A549 (cell line): ENCODE data around the gene HEG1. TPM values are rescaled to one million over a fixed set of nuclear protein-coding genes. Genes with fewer than 3 reads are reported as not detected.

Source experiments
- ATAC-seq, 2 experiments: fragments of 200-7000 bp in 1 of 2; fragments of >200 bp in 1 of 2; cut with Nextera tagmentation in 1 of 2; cut with Tn5 transposase in 1 of 2; 3 replicates each; pipeline versions ENCODE4 v1.8.0 to v1.9.1; 2018 to 2020; ENCODE audit warnings: mild to moderate bottlenecking in 1 of 2, moderate library complexity in 1 of 2
- CTCF ChIA-PET: fragments of 300-600 bp; sonication (Branson Sonifier 250); formaldehyde crosslinking; extraction: SDS; loops from one replicate; lab custom pipeline; 2021; ENCODE audit warnings: antibody characterized with exemption, inconsistent platforms; lab: Yijun Ruan, JAX
- POLR2A ChIA-PET: fragments of 350-600 bp; formaldehyde crosslinking; extraction: SDS; loops from one replicate; lab custom pipeline; 2021; ENCODE audit warnings: antibody characterized with exemption, inconsistent platforms; lab: Yijun Ruan, JAX
- DNase-seq, 2 experiments: peaks; one replicate each; pipeline versions ENCODE4 v3.0.0 to v3.0.0-alpha.2; 2011 to 2016; ENCODE audit warnings: low read depth in 1 of 2, low spot score in 1 of 2
- FAIRE-seq: peaks from 2 replicates; lab custom pipeline; 2011; peaks lifted over from hg19 to GRCh38; lab: Jason Lieb, UNC
- H3K27ac ChIP-seq, 2 experiments: fragments of >200 bp; sonication (Bioruptor Twin); formaldehyde crosslinking; 3 replicates each; pipeline ENCODE4 v1.5.1; 2016 to 2017
- H3K4me1 ChIP-seq: fragments of >200 bp; sonication (Bioruptor Twin); formaldehyde crosslinking; 3 replicates; pipeline ENCODE4 v1.6.1; 2016
- H3K4me2 ChIP-seq: fragments of >200 bp; sonication (Bioruptor Twin); formaldehyde crosslinking; 3 replicates; pipeline ENCODE4 v1.6.1; 2016
- H3K4me3 ChIP-seq: fragments of >200 bp; sonication (Bioruptor Twin); formaldehyde crosslinking; 3 replicates; pipeline ENCODE4 v1.5.1; 2016
- H3K9me3 ChIP-seq: fragments of >200 bp; sonication (Bioruptor Twin); formaldehyde crosslinking; 3 replicates; pipeline ENCODE4 v1.6.1; 2016
- ATOH8 ChIP-seq: fragments of 250-450 bp; sonication (Bioruptor Pico); IDR thresholded peaks from 2 replicates; pipeline ENCODE4 v1.5.0; 2020; ENCODE audit warnings: low read depth, mild to moderate bottlenecking, moderate library complexity
- BCL3 ChIP-seq: fragments of >200 bp; sonication (Bioruptor Twin); formaldehyde crosslinking; IDR thresholded peaks from 3 replicates; pipeline ENCODE4 v1.6.1; 2016
- CHD2 ChIP-seq: fragments of 150-350 bp; IDR thresholded peaks from 2 replicates; pipeline ENCODE4 v1.6.1; 2014; ENCODE audit warnings: low read length; ENCODE audit not compliant: partially characterized antibody
- CHD4 ChIP-seq: fragments of 200-600 bp; sonication (generic); IDR thresholded peaks from 2 replicates; pipeline ENCODE4 v1.6.1; 2016; ENCODE audit warnings: antibody characterized with exemption, mild to moderate bottlenecking, borderline replicate concordance
- EHF ChIP-seq: fragments of 250-450 bp; sonication (Bioruptor Pico); IDR thresholded peaks from 2 replicates; pipeline ENCODE4 v1.5.0; 2020; ENCODE audit warnings: mild to moderate bottlenecking
- FOSB ChIP-seq: fragments of 250-450 bp; sonication (Bioruptor Pico); IDR thresholded peaks from 2 replicates; pipeline ENCODE4 v1.5.0; 2020; ENCODE audit warnings: mild to moderate bottlenecking, moderate library complexity
- FOSL2 ChIP-seq, 2 experiments: fragments of 450-650 bp in 1 of 2; fragments of >200 bp in 1 of 2; sonication (Bioruptor Twin) in 1 of 2; formaldehyde crosslinking; IDR thresholded peaks; 2 replicates each; pipeline versions ENCODE4 v1.5.0 to v1.6.1; 2016 to 2020; ENCODE audit warnings: mild to moderate bottlenecking in 1 of 2, moderate library complexity in 1 of 2
- HEYL ChIP-seq: fragments of 250-450 bp; sonication (Bioruptor Pico); IDR thresholded peaks from 2 replicates; pipeline ENCODE4 v1.8.0; 2021; ENCODE audit warnings: mild to moderate bottlenecking, moderate library complexity
- HOXA7 ChIP-seq: fragments of 250-450 bp; sonication (Bioruptor Pico); IDR thresholded peaks from 2 replicates; pipeline ENCODE4 v1.5.0; 2020; ENCODE audit warnings: mild to moderate bottlenecking, moderate library complexity
- HOXB5 ChIP-seq: fragments of 250-450 bp; sonication (Bioruptor Pico); IDR thresholded peaks from 2 replicates; pipeline ENCODE4 v1.5.0; 2020; ENCODE audit warnings: mild to moderate bottlenecking, moderate library complexity
- JUN ChIP-seq, 2 experiments: fragments of >200 bp; sonication (Bioruptor Twin); formaldehyde crosslinking; IDR thresholded peaks; 2 replicates in 1 of 2; 3 replicates in 1 of 2; pipeline ENCODE4 v1.6.1; 2016 to 2017
- MYC ChIP-seq: IDR thresholded peaks from 2 replicates; pipeline ENCODE4 v1.6.1; 2012; ENCODE audit warnings: mild to moderate bottlenecking, inconsistent platforms, low read length, improper control_type of control experiment, borderline replicate concordance
- NFE2L2 ChIP-seq: fragments of 150-350 bp; conservative IDR thresholded peaks from 2 replicates; pipeline ENCODE4 v1.6.1; 2014; ENCODE audit warnings: low read length
- NPAS2 ChIP-seq: fragments of 250-450 bp; sonication (Bioruptor Pico); IDR thresholded peaks from 2 replicates; pipeline ENCODE4 v1.8.0; 2022; ENCODE audit warnings: mild to moderate bottlenecking, moderate library complexity, borderline replicate concordance
- NR3C1 ChIP-seq: fragments of >200 bp; sonication (Bioruptor Twin); formaldehyde crosslinking; IDR thresholded peaks from 3 replicates; pipeline ENCODE4 v1.6.1; 2017
- PHF8 ChIP-seq: fragments of 200-600 bp; sonication (generic); IDR thresholded peaks from 2 replicates; pipeline ENCODE4 v1.6.1; 2016; ENCODE audit warnings: low read depth, mild to moderate bottlenecking, antibody characterized with exemption, moderate library complexity, borderline replicate concordance
- POLR2A ChIP-seq: IDR thresholded peaks from 2 replicates; pipeline ENCODE4 v1.6.1; 2012; ENCODE audit warnings: mild to moderate bottlenecking, low read length
- RAD21 ChIP-seq, 2 experiments: fragments of >200 bp in 1 of 2; sonication (Bioruptor Twin) in 1 of 2; formaldehyde crosslinking in 1 of 2; IDR thresholded peaks in 1 of 2; conservative IDR thresholded peaks in 1 of 2; 2 replicates in 1 of 2; 3 replicates in 1 of 2; pipeline ENCODE4 v1.6.1; 2012 to 2018; ENCODE audit warnings: inconsistent platforms in 1 of 2
- RFX5 ChIP-seq: fragments of 450-650 bp; IDR thresholded peaks from 2 replicates; pipeline ENCODE4 v1.7.1; 2014; ENCODE audit warnings: antibody characterized with exemption, mild to moderate bottlenecking, moderate library complexity
- TP53 ChIP-seq: fragments of 250-450 bp; sonication (Bioruptor Pico); IDR thresholded peaks from 2 replicates; pipeline ENCODE4 v1.5.0; 2021; ENCODE audit warnings: mild to moderate bottlenecking, moderate library complexity
- USF2 ChIP-seq: fragments of 450-650 bp; IDR thresholded peaks from 2 replicates; pipeline ENCODE4 v1.6.1; 2014; ENCODE audit warnings: antibody characterized with exemption
- ZC3H11A ChIP-seq: fragments of 450-650 bp; IDR thresholded peaks from 2 replicates; pipeline ENCODE4 v1.6.1; 2014; ENCODE audit warnings: antibody characterized with exemption, mild to moderate bottlenecking
- WGBS: methylation state at CpG from one replicate; pipeline ENCODE4 v1.1.6; 2017; ENCODE audit errors: missing lambda C conversion rate; 5-methylcytosine and 5-hydroxymethylcytosine counted together
- polyA plus RNA-seq, 4 experiments: library from polyadenylated mRNA; depleted of rRNA in 3 of 4; stranded (reverse); fragments of >200 nt; fragmentation: RNase III in 1 of 4; extraction: RNeasy Plus Mini Kit Qiagen cat#74134 plus additional on column Dnase treatment in 1 of 4; gene quantifications; 2 replicates in 3 of 4; 3 replicates in 1 of 4; pipeline ENCODE4 v1.2.3, GENCODE V29; 2011 to 2017
- TF ChIP-seq, protein P1 (sequence below): IDR thresholded peaks from 2 replicates; pipeline ENCODE4 v1.6.1; 2012
- TF ChIP-seq, protein P2 (sequence below): fragments of >200 bp; sonication (Bioruptor Twin); formaldehyde crosslinking; IDR thresholded peaks from 2 replicates; pipeline ENCODE4 v1.6.1; 2016
- TF ChIP-seq, protein P3 (sequence below): fragments of 200-600 bp; sonication (generic); IDR thresholded peaks from 2 replicates; pipeline ENCODE4 v1.6.1; 2016; ENCODE audit warnings: antibody characterized with exemption, mild to moderate bottlenecking, moderate library complexity

HEG1 gene
- polyA plus RNA-seq, 2 of the 4 experiments (the other 2 are of a cell fraction), result 5.4 to 5.6 TPM

GRCh38 chr3:125098611-125099291, 43.0 kb upstream of the HEG1 start:
- Histone ChIP-seq H3K4me1 (no peaks in the 10 kb centered on the region), H3K4me3 (no peak overlapping the region), H3K4me2 (no peak overlapping the region), H3K27ac (no peak overlapping the region), H3K9me3 (no peaks in the 10 kb centered on the region)
- FAIRE-seq, result no peak
- DNase-seq, result no peak
- ChIA-PET POLR2A (no interaction called here), CTCF (no interaction called here)
- WGBS, result 86% methylated on average over 4 of the region's 4 CpGs
- TF ChIP-seq FOSL2 (IDR thresholded peaks at IDR 0.05) (no peak), FOSL2 (CRISPR knock-in tag; IDR thresholded peaks at IDR 0.05) (no peak), CHD4 (no peak)
- TF ChIP-seq, all 56 proteins: peak for 0
- ATAC-seq, result no peak

- TF ChIP-seq TP53 (CRISPR knock-in tag), result no peak
- no peak for TF ChIP-seq CHD2
- TF ChIP-seq MYC, result no peak
- no peak for TF ChIP-seq NPAS2 (CRISPR knock-in tag)
- TF ChIP-seq RAD21 (conservative IDR thresholded peaks at IDR 0.05 in 1 of 2, IDR thresholded peaks at IDR 0.05 in 1 of 2), result no peak
- TF ChIP-seq NR3C1, result no peak
- no peak for TF ChIP-seq BCL3
- no peak for TF ChIP-seq POLR2A
- no peak for TF ChIP-seq EHF (CRISPR knock-in tag)
- no peak for TF ChIP-seq RFX5
- TF ChIP-seq HOXB5 (CRISPR knock-in tag), result no peak
- no peak for TF ChIP-seq HEYL (CRISPR knock-in tag)
- no peak for DNase-seq
- POLR2A ChIA-PET, result no interaction called here
- no peak for FAIRE-seq
- Histone ChIP-seq H3K9me3 (no peaks in the 10 kb centered on the region), H3K4me1 (no peaks in the 10 kb centered on the region), H3K27ac (no peak overlapping the region), H3K4me2 (no peak overlapping the region), H3K4me3 (no peak overlapping the region)
- CTCF ChIA-PET, result no interaction called here
- no peak for ATAC-seq
These were observed 34.9 kb upstream of the HEG1 start for GRCh38 chr3:125090649-125091048.

- ChIA-PET POLR2A (no interaction called here), CTCF (no interaction called here)
- Histone ChIP-seq H3K27ac (no peak overlapping the region), H3K4me2 (no peak overlapping the region), H3K9me3 (no peaks in the 10 kb centered on the region), H3K4me1 (peaks cover 10% of the 10 kb centered on the region), H3K4me3 (no peak overlapping the region)
- 78% methylated on average over 6 of the region's 6 CpGs for WGBS
- ATAC-seq (no peak; a peak in 2 of 6 replicates), FAIRE-seq (no peak), DNase-seq (no peak)
- TF ChIP-seq HOXA7 (CRISPR knock-in tag) (no peak), NPAS2 (CRISPR knock-in tag) (no peak), JUN (IDR thresholded peaks at IDR 0.05) (no peak), NFE2L2 (no peak), PHF8 (no peak), ZC3H11A (no peak), RAD21 (conservative IDR thresholded peaks at IDR 0.05 in 1 of 2, IDR thresholded peaks at IDR 0.05 in 1 of 2) (no peak), POLR2A (no peak), CHD2 (no peak), FOSB (CRISPR knock-in tag) (no peak), ATOH8 (CRISPR knock-in tag) (no peak), USF2 (no peak)
- TF ChIP-seq, protein P1, sequence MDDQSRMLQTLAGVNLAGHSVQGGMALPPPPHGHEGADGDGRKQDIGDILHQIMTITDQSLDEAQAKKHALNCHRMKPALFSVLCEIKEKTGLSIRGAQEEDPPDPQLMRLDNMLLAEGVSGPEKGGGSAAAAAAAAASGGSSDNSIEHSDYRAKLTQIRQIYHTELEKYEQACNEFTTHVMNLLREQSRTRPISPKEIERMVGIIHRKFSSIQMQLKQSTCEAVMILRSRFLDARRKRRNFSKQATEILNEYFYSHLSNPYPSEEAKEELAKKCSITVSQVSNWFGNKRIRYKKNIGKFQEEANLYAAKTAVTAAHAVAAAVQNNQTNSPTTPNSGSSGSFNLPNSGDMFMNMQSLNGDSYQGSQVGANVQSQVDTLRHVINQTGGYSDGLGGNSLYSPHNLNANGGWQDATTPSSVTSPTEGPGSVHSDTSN, result no peak
- TF ChIP-seq, protein P2, sequence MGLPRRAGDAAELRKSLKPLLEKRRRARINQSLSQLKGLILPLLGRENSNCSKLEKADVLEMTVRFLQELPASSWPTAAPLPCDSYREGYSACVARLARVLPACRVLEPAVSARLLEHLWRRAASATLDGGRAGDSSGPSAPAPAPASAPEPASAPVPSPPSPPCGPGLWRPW, result no peak
- TF ChIP-seq, protein P3, sequence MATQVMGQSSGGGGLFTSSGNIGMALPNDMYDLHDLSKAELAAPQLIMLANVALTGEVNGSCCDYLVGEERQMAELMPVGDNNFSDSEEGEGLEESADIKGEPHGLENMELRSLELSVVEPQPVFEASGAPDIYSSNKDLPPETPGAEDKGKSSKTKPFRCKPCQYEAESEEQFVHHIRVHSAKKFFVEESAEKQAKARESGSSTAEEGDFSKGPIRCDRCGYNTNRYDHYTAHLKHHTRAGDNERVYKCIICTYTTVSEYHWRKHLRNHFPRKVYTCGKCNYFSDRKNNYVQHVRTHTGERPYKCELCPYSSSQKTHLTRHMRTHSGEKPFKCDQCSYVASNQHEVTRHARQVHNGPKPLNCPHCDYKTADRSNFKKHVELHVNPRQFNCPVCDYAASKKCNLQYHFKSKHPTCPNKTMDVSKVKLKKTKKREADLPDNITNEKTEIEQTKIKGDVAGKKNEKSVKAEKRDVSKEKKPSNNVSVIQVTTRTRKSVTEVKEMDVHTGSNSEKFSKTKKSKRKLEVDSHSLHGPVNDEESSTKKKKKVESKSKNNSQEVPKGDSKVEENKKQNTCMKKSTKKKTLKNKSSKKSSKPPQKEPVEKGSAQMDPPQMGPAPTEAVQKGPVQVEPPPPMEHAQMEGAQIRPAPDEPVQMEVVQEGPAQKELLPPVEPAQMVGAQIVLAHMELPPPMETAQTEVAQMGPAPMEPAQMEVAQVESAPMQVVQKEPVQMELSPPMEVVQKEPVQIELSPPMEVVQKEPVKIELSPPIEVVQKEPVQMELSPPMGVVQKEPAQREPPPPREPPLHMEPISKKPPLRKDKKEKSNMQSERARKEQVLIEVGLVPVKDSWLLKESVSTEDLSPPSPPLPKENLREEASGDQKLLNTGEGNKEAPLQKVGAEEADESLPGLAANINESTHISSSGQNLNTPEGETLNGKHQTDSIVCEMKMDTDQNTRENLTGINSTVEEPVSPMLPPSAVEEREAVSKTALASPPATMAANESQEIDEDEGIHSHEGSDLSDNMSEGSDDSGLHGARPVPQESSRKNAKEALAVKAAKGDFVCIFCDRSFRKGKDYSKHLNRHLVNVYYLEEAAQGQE, result no peak
These were observed 32.1 kb upstream of the HEG1 start for GRCh38 chr3:125087768-125088391.
